ENCODE measurements around the gene PISD.
"Not testable (repeated sequence)": the region's sequence is repeated elsewhere in the genome, so short reads cannot be mapped to it uniquely, and the experiment has no call there.

DNA sequence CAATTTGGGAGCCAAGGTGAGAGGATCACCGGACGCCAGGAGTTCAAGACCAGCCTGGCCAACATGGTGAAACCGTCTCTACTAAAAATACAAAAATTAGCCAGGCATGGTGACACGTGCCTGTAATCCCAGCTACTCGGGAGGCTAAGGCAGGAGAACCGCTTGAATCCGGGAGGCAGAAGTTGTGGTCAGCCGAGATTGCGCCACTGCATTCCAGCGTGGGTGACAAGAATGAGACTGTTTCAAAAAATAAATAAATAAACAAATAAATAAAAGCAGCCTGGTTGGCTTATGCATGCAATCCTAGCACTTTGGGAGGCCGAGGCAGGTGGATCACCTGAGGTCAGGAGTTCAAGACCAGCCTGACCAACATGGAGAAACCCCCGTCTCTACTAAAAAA, 49.2 kb upstream of the PISD start:
- not testable (repeated sequence) for TF ChIP-seq BHLHE40, FOXM1 (IDR thresholded peaks at IDR 0.05; ENCODE audit: borderline replicate concordance)
